Right lobe of liver (tissue), 4 donors: ENCODE data around the gene ATP11B.

Source experiments
- CTCF ChIP-seq, 4 donors: fragments of 200-600 bp in 3 of 4; fragments of 450-650 bp in 1 of 4; IDR thresholded peaks; one replicate each; pipeline versions ENCODE4 v1.5.1 to v1.8.0; 2016 to 2022; ENCODE audit warnings: antibody characterized with exemption in 4 of 4, mild to moderate bottlenecking in 2 of 4
- POLR2A ChIP-seq: fragments of 450-650 bp; IDR thresholded peaks from one replicate; pipeline ENCODE4 v1.6.1; 2017; ENCODE audit warnings: antibody characterized with exemption, mild to moderate bottlenecking
- donor health status: DM: no; HTN: no; CAD: no.
- donor health status: DM: no; HTN: no; CAD: no.
- donor health status: DM: no; HTN: yes; CAD: no.

GRCh38 chr3:182964179-182964578 lies 170.9 kb downstream of the ATP11B start:
- no peak for TF ChIP-seq CTCF (IDR thresholded peaks at IDR 0.05)
- no peak for TF ChIP-seq POLR2A
